HG02623 (cell line): ENCODE data around the gene APP.

Experiments used
- ATAC-seq: cut with Tn5 transposase; IDR thresholded peaks from one replicate; pipeline ENCODE4 v1.9.1; 2021; ENCODE audit warnings: moderate library complexity; ENCODE audit not compliant: unreplicated experiment

The APP gene

DNA sequence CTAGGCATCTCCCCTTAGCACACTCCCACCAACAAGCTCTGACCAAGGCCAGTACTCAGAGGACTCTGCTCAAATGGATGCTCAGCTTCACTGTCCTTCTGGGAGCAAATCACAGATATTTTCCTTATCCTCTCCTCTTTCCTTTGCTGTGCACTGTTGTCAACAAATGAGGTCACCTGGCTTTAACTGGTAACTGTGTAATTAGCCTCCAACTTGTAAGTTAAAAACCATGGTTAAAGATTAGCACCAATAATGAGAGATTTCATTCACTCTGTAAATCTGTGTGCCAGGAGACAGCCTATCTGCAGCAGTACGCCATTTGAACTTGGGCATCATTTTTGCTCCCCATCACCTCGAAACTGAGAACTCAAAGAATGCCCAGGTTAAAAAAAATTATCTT is 286.3 kb downstream of the APP start:
- ATAC-seq = no peak

DNA sequence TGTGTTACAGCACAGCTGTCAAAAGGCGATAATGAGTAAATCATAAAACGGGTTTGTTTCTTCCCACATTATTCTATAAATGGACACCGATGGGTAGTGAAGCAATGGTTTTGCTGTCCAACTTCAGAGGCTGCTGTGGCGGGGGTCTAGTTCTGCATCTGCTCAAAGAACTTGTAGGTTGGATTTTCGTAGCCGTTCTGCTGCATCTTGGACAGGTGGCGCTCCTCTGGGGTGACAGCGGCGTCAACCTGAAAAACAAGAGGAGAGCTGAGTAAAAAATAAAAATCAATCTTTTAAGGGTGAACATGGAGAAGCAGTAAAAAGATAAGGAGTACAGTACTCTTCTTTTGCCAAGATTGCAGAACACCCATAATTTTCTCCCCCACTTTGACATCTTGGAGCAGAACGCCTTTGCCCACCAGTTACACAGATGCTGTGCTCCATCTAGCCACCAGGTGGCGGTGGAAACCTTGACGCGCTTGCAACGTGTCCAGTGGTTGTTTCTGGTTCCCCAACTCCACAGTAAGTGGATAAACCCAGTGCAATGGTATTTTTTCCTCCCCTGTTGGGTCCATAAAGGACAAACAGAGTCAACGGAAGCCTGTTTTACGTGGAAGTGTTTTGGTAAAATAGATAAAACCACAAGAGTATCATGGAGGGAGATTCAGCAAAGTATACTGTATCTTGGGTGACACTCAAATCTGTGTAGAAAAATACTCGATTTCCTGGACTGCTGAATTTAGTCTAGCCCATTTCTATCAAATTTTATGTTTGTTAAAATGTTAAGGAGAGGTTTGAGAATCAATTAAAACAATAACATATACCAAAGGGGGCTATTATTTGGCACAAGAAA is 288.8 kb downstream of the APP start:
- peak; percentile 89 for ATAC-seq

DNA sequence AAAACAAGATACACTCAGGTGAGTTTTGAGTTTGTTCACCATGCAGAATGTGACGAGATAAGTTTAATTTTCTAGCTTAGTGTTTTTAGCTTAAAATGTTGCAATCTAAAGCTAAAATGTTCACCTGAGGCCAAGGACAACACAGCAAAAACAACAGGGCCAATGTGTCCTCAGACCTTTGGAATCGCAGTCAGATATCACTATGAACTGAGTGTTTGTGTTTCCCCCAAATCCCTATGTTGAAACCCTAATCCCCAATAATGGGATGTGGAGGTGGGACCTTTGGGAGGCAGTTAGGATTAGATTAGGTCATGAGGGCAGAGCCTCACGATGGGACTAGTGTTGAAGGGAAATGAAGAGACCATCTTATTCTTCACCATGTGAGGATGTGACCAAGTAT is 291.4 kb downstream of the APP start:
- ATAC-seq = no peak

DNA sequence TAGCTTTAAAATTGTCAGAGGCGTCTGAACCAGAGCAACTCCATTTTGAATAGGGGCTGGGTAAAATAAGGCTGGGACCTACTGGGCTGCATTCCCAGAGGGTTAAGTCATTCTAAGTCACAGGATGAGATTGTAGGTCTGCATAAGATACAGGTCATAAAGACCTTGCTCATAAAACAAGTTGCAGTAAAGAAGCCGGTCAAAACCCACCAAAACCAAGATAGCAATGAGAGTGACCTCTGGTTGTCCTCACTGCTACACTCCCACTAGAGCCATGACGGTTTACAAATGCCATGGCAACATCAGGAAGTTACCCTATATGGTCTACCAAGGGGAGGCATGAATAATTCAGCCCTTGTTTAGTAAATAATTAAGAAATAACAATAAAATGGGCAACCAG is 292.2 kb downstream of the APP start:
- ATAC-seq = no peak

DNA sequence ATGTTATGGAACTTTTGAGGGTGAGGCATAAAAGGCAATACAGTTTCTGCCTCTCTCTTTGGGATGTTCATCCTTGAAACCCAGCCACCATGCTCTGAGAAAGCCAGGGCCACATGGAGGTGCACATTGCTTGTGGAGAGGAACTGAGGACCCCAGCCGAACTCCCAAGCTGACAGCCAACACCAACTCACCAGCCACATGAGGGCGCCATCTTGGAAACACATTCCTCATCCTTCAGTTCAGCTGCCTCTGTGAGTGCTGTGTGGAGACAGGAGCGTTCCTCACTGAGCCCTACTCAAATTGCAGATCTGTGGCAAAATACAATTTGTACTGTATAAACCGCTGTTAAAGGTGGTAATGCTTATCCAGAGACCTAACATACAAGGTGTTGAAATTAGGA is 298.3 kb downstream of the APP start:
- ATAC-seq = no peak

DNA sequence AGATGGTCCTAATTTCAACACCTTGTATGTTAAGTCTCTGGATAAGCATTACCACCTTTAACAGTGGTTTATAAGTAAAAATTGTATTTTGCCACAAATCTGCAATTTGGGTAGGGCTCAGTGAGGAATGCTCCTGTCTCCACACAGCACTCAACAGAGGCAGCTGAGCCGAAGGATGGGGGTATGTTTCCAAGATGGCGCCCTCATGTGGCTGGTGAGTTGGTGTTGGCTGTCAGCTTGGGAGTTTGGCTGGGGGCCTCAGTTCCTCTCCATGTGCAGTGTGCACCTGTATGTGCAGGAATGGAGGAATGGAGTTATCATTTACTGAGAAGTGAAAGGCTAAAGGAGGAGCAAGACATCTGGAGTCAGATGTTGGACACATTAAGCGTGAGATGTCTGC is 299.0 kb downstream of the APP start:
- ATAC-seq = no peak

DNA sequence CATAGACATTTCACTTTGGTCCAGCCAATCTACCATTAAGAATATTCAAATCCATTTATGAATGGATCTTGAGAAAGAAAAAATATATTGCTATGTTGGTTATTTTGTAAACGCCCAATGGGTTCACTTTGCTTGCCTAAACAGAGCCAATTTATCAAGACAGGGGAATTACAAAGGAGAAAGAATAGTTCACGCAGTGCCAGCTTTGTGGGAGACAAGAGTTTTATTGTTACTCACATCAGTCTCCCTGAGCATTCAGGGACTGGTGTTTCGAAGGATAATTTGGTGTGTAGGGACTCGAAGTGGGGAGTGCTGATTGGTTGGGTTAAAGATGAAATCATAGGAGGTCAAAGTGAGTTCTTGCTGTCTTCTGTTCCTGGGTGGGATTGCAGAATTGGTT is 300.5 kb downstream of the APP start:
- no peak for ATAC-seq

DNA sequence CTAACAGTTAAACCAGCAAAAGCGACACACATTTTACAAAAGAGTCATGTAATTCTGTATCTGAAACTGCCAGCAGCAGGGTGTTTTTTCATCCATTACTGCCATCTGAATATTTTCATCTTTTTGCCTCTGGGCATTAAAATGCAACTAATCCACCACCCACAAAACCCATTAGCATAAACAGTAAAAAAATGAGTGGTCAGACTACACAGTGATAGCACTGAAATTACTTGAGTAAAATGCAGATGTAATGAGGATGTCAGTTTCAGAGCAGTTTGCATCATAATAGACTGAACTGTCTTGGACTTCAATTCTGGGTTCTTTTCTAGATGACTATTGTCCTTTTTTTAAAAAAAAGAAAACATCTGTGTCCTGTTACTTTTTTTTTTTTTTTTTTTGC is 303.5 kb downstream of the APP start:
- no peak for ATAC-seq

DNA sequence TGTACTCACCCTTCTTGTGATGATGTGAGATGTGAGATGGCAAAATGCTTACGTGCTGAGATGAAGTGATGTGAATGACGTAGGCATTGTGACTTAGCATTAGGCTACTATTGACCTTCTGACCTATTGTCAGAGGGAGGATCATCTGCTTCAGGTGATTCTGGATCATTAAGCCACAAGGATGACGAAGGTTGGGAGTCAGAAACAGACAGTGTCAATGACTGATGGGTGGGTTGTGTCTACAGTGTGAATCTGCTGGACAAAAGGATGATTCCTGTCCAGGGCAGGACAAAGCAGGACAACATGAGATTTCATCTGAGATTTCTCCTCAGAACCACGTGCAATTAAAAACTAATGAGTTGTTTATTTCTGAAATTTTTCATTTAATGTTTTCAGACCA is 306.8 kb downstream of the APP start:
- no peak for ATAC-seq

DNA sequence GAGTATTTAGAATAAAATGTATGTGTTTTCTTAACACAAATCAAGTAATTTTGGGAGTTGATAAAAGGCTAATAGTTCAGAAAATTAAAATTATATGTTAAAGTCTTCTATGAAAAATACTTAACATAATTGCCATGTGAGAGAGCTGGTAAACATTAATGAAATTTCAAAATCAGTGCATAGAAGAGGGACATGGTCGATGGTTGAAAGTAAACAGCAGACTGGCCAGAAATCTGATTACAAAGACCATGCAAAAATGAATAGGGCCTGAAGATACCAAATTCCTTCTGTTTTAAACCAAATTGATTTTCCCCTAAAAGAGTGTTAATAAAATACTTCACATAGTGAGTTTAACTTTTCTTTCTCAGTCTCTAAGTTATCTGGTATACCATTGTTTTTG is 307.5 kb downstream of the APP start:
- ATAC-seq = no peak

DNA sequence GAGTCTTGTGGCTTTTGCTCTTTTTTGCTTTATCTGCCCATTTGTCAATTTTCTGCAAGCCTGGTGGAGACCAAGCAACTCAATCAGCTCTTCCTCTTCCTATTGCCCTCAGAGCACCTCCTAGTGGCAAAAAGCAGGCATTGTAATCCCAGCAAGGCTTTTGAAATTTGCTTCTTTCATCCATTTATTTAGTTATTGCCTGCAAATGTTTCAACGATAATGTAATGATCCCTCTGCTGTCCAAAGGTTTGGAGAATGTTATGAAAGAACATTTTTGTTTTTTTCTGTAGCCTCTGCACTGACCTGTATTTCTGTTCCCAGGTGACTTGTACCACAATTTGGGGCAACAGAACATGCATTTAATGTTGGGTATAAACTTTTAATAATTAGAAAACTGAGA is 308.0 kb downstream of the APP start:
- ATAC-seq = no peak

DNA sequence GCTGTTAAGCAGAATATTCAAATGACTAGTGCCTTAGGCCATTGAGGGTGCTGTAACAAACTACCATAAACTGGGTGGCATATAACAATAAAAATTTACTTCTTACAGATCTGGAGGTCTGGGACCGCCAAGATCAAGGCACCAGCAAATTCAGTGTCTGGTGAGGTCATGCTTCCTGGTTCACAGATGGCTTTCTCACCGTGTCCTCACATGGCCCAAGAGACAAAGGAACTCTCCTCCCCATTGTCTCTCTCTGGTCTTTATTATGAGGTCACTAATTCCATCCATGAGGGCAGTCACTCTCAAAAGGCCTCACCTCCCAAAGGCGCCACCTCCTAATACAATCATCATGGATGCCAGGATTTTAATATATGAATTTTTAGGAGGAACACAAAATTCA is 308.5 kb downstream of the APP start:
- no peak for ATAC-seq

DNA sequence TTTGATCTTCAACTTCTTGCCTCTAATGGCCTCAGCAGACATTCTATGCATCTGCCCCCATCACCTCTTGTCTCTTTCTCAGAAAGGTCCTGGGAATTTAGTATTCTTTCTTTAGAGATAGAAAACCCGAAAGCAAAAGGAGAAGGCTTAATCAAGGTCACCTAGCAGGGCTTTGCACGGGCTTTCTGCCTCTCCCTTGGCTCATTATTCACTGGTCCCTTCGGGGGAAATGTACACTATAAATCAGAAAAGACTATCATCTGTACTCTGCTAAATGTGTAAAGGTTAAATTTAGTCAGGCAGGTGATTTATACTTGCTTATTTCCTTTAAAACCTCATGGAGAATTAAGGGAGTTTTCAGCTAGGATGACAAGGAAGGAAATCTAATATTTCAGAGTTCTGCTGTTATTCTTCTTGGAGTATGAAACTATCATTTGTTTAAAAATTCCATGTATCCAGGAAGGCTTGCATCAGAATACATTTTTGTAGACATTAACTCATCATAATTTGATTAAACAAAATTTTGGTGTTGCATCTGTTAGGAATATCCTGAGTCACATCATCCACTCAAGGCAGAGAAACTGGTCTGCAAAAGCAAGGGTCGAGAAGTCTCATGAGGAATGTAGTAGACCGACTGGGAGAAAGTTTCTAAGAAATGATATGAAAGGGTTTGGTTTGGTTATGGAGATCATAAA is 311.2 kb downstream of the APP start:
- no peak for ATAC-seq

DNA sequence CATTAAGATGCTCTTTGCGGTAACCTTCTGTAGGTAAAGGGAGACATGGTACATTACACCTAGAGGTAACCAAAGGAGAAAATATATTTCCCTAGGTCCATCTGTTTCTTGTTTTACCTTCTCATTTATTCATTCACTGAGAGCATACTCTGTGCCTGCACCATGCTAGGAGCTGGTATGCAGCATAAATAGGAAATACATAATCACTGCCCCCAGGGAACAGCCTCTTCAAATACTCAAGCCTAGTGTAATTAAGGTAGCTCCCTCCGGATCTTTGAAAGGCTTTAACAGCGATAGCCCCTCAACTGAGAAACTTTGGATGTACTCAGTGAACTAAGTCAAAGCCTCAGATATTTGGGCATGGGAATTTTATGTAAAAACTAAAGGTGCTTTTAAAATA is 312.2 kb downstream of the APP start:
- ATAC-seq = no peak

DNA sequence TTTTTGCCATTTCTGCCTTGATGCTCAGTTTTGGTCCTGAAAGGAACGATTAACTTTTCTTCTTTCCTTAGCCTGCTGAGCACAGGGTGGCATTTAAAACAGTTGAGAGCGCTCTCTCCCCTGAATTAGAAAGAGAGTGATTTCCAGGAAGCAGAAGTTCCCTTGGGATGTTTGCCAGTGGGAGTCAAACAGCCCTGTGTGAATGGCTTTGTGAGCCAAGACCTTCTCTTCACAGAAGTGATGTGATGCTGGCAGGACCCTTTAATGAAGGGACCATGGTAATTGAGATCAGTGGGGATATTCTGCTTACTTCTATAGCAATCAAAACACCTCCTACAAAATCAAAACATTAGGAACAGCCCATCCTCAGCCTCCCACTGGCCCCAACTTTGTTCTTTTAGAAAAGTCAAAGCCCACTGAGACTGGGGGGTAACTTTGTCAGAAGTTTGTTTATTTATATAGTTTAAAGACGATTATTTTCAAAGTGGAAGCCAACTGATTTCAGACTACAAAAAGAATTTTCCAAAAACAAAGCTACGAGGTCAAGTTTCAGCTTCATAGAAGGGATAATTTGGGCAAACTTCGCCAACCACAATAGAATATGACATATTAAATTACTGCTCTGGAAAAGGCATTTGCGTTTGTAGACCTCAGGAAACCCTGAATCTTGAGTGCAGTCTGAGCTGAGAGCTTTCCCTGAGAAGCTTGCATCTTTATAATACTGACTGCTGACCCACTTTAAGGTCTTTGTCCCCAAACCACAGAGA is 313.1 kb downstream of the APP start:
- ATAC-seq = no peak

DNA sequence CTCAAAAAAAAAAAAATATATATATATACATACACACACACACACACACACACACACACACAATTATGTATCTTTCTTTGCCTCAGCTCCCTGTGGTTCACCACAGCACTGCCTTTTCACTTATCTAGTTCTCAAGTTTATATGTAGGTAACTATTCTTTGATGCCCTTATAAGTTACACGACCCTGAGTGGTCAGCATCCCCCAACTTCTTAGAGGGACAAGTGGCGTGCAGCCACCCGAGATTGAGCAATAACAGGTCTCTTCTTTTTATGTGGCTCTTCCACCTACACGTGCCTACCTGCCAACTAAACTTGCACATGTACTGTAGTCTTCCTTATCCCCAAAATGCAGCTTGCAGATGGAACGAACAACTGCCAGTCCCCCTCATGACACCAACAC is 315.0 kb downstream of the APP start:
- ATAC-seq = no peak

DNA sequence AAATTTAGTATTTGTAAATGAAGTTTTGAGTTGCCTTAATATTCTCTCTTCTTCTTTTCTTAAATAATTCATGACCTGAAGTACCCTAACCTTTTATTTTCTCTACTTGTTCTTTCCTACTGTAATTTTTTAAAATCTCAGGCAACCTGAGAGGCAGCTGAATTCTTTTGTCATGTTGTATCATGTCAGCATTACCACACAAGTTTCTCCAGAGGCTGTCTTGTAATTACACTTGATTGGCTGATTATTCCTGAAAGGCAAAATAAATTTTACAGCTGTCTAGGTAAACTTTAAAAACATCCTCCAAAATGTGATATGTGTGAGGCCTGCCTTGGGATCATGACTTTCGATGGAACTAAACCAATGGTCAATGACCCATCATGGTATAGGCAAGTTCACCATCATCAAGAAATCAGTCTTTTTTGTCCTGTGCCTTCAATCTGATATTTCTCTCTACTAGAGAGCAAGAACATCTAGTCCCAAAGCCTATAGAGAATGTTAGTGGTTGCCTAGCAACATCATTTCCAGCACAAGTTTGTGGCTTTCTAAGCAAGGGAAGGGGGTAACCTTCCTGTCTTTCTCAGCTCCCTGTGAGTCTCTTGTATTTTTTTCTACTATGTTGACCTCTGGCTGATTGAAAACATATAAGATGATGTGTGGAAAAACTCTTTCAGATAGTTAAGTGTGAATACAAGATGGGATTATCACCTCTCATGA is 320.3 kb downstream of the APP start:
- no peak for ATAC-seq

DNA sequence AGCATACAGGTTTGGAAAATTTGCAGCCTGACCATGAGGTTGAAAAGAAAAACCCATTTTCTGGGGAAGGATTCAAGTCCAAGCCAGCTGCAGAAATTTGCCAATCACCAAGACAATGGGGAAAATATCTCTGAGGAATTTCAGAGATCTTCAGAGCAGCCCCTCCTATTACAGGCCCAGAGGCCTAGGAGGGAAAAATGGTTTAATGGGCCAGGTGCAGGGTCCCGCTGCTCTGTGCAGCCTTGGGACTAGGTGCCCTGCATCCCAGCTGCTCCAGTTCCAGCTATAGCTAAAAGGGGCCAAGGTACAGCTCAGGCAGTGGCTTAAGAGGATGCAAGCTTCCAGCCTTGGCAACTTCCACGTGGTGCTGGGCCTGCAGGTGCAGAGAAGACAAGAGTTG is 322.3 kb downstream of the APP start:
- no peak for ATAC-seq

DNA sequence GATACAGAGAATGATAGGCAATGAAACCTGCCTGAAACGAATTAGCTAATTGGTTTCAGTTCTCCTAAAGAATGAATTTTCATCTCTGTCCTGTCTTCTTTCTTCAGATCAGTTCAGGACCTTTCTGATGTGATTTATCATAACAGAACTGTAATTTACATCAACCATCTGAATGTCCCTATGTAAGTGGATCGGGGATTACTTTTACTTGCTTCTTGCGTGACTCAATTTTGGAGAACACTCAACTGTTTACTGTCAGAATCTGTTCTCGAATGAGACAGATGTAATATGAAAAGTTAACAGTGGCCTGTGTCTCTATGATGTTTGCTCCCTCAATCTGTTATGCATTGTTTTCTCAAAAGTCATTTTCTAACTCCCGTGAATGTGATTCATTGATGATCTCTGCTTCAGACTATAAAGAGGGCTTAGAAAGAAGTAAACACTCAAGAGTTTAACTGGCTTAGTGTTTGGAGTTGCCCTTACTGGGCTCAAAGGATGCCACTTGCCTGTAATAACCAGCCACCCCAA is 324.8 kb downstream of the APP start:
- ATAC-seq = peak; percentile 43

DNA sequence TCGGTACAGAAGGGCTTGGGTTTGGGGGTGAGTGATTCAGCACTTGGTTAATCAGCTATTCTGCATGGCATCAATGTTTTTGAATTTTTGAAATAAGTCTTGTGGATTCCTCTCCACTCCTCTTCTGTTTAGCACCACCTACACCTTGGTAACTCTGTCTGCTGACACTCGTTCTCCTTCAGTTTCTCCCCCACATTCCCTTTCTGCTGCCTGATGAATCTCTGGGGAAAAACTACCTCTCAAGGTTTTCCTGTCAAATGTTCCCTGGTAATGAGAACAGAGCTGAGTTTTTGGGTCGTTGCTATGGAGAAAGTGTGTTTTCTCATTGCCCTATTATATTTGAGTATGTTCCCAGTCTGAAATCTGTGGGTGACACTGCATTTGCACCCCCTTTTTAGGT is 327.6 kb downstream of the APP start:
- ATAC-seq = no peak

DNA sequence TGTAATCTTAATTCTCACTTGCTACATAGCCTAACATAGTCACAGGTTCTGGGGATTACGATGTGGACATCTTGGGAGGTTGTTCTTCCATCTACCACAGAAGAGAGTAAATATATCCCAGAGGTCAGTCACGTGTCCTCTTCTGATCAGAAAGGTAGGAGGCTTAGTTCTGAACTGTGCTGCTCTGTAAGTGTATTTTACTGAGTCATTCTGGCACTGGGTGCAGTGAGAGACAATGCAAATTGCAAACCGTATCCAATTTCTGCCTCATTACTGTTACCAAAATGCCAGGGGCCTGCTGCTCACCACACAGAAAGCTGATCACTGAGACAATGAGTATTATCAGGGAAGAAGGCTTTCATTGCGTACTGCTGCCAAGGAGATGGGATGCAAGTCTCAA is 331.8 kb downstream of the APP start:
- no peak for ATAC-seq
